Stimulated activated CD4-positive, alpha-beta T cell treated with anti-CD3 and anti-CD28 coated beads, TNF-alpha, amount 100 ng/mL, for 48 hours (primary cell): ENCODE data around the gene GPHB5.
"Not testable (repeated sequence)": the region's sequence is repeated elsewhere in the genome, so short reads cannot be mapped to it uniquely, and the experiment has no call there.

Experiments
- DNase-seq, 3 donors: peaks; one replicate each; pipeline ENCODE4 v3.0.0-alpha.2; 2020; ENCODE audit warnings: low read depth in 3 of 3

The GPHB5 gene, protein sequence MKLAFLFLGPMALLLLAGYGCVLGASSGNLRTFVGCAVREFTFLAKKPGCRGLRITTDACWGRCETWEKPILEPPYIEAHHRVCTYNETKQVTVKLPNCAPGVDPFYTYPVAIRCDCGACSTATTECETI

DNA sequence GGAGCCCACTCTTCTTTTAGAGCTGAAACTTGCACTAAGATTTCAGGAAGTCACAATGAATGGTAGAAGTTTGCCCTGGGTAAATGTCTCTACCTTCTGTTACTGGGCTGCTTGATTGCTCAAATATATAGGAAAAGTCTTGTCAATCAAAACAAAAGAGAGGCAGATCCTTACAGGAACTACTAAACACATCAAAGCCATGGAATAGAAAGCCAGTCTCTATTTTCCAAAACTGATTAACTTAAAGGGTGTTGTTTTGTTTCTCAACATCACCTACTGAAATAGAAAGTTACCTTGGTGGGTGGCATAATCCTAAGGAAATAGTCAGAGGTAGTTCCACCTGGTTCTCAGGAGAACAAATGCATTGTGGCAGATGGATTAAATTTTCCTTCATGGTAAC lies at the start of gene GPHB5:
GPHB5 (minus strand) TSS at position 101 of the 400 bp plus-strand sequence. CDS start 1,086 bp downstream, outside the sequence.
- no peak for DNase-seq

DNA sequence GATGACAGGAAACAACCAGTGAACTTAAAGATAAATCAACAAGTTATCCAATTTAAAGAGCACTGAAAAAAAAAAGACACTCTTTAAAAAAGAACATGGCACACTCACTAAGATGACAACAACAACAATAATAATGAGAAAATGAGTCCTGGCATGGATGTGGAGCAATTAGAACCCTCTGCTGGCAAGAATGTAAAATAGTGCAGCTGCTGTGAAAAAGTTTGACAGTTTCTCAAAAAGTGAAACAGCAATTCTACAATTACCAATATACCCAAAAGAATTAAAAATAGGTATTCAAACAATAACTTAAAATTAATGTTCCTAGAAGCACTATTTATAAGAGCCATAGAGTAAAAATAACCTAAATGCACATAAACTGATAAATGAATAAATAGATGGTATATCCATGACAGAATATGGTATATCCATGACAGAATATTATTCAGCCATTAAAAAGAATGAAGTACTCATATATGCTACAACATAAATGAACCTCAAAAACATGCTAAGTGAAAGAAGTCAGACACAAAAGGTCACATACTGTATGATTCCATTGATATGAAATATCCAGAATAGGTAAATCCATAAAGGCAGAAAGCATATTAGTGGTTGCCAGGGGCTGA lies 49.1 kb upstream of the GPHB5 start:
- DNase-seq: no peak

DNA sequence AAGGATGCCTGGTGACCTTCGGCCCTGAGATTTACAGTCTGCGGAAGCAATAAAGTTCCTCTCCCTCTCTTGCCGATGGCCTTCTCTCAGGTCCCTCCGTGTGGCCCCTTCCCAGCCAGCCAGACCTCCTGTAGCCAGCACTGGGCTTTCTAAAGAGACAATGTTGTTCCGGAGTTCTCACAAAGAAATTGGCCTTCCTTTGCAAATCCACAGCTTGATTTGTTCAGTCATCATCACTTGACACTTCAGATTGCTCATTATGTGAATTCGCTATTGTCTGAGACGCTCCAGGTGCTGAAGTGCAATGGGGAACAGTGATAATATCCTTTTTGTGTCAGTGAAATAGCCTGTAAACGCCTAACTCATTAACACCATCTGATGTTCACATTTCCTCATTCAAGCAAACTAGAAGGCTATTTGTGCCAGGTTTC lies 43.7 kb upstream of the GPHB5 start:
- no peak for DNase-seq

DNA sequence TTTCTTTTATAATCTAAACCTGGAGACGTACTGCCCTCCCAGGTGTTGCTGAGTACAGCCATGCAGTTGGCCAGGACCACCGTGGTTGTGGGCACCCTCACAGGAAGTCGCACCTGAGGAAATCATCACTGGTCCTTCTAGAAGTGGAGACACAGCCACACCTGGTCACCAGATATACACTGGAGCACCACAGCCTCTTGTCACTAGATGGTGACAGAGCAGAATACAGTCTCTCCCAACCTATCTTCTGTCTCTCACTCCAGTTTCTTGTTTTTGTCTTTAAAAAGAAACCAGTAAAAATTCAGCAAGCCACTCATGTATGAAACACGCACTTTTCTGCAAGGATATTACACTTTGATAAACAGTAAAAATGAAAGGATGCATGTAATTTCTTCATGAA lies 43.1 kb upstream of the GPHB5 start:
- DNase-seq: no peak

DNA sequence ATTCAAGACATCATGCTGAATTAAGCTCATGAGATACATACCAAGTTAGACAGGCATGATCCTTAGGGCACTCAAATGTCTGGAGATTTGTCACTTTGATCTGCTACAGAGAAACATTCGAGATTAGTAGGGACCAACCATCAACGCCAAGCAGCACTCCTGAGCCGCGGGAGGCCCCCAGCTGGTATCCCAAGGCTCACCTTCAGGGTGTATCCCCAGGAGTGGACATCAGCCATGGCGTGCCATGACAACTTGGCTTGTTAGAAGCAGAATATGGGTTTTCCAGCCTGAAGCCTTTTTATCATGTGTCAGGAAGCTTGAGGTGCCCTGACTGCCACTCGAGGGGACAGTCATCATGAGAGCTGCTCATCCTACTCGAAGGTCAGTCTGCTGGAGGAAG lies 39.1 kb upstream of the GPHB5 start:
- no peak for DNase-seq

DNA sequence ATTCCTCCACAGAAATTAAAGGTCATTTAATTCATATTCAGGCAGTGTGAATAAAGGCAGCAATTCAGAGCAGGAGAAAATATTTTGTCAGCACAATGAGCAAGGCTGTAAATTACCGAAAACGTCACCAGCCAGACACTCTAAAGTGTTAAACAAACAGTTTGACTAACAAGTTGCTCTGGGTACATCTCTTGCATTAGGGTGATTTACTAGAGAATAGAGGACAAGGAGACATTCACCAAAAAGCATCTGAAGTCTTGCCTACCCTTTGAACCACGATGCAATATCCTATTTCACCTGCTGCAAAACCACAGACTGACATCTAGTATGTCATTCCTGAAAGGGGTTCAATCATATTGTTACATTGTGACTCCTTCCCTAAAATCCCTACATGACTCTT lies 27.1 kb upstream of the GPHB5 start:
- DNase-seq: no peak

DNA sequence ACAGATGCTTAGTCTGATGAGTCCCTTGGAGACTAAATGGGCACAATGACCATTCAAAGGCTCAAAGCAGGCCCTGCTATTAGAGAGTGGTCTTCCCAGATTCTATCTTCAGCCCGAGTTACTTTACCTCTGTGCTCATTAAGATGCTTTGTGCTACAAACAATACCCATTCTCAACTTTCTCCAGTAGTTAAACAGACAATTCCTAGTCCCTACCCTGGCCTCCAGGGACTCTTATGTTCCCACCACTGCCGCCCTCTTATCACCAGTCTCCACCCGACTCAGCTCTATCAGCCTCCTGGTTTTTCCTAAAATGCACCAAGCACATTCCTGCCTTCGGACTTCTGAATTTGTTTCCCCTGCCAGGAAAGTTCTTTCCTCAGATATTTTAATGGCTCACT lies 25.6 kb upstream of the GPHB5 start:
- DNase-seq: no peak

DNA sequence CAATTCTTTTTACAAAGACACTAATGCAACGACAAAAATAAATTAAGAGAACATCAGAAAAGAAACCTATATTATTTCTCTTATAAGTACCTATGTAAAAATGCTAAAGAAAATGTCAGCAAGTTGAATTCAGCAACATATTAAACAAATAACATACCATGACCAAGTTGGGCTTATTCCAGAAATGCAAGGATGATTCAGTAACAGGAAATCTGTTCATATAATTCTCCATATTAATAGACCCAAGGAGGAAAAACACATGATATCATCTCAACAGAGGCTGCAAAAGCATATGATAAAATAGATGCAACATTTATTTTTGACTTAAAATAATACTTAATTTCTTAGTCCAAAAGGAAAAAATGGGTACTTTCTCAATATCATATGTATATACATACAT lies 25.1 kb upstream of the GPHB5 start:
- no peak for DNase-seq

DNA sequence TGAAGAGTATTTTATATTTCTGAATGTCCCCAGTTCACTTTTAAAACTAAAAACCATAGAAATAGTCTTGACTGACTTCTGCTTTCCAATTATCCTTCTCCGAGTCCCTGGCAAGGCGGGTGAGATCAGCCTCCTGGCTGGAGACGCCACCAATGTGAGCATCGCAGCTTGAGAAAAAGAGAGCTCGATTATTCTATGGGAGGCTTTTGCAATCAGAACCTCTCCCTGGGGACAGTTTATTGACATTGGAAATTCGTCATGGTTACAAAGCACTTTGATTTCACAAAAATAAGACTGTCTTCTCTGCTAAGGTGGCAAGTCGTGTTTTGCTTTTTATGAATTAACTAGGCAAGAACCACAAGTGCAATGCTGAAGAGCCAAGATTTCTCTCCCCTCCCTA lies 23.6 kb upstream of the GPHB5 start:
- DNase-seq: no peak

DNA sequence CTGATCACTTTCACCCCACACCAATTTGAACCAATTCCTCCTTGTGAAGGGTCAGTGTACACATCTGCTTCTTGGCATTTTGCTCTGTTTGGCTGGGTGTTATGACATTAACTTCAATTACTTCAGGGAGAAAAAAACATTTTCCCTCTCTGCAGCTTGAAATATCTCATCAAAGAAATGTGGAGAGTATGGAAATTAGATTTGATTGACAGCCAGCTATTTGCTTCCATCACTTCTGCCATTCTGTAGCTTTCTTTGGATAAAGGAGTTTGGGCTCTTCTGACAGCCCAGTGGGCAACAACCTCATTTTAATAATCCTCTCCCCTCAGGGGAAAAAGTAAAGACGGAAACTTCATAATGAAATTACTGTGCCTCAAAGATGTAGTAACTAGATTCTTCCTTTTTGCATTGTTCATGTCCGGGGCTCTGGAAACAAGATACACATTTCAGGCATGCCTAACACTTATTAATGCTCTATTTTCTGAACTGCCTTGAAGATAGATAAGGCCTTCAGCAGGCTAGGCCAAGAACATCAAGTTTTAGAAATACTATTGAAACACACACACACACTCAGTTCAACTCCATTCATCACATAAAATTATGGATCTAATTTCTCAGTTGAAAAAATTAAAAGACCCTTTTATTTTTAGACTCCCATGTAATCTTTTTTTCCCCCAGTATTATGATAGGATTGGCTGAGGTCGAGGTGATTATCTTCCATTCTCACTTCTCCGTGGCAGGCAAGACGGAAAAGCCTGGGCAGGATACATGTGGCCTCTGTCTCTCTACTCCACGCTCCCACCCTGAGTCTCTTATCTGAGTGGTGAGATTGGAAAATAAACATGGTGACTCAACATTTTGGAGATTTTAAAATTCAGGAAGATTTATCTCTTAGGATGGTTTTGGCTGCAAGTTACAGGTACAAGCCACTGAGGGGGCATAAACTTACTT lies 10.3 kb upstream of the GPHB5 start:
- DNase-seq: no peak

DNA sequence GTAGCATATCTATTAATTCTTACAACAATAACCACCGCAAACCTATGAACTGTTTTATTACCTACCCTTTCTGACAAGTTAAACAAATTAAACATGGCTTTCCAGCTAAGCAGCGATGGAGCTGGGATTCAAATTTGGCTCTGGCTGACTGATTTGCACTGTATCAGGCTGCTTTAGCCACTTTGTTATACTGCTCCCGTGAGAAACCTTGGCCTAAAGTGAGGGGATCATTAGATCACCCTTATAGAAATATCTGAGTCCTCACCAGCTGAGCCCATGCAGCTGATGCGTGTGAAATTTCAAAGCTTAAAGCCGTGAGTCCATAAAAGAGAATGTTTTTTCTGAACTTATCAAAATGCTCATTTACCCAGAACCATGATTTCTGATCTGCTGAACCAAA lies 8.1 kb upstream of the GPHB5 start:
- DNase-seq: no peak

DNA sequence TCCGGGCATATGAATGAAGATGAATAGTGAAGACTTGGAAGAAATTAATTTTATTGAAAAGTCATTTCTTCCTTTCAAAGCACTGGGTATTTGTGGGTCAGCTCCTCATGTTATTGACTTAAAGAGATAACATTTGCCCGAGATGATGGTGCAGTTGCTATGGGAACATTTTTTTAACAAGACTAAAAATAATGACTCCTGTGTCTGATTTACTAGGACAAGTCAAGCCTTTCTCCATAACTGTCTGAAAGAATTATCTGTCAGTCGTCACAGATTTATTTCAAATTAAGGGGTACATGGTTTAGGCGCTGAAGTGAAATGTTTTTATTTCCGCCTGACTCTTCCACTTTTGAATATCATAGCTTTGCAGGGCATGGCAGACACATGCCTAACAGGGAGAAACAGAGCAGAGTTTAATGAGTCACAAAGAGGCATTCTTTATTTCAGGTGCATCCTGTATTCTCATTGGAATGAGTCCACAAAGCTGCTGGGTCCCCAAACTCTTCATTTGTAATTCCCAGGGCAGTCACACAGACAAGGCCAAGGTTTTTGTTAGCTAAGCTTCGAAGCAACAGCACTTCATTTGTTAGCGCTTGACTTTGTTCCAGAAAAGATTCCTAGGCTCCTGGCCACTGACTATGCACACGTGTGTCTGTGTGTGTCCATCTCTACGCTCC lies 4.3 kb upstream of the GPHB5 start:
- no peak for DNase-seq

DNA sequence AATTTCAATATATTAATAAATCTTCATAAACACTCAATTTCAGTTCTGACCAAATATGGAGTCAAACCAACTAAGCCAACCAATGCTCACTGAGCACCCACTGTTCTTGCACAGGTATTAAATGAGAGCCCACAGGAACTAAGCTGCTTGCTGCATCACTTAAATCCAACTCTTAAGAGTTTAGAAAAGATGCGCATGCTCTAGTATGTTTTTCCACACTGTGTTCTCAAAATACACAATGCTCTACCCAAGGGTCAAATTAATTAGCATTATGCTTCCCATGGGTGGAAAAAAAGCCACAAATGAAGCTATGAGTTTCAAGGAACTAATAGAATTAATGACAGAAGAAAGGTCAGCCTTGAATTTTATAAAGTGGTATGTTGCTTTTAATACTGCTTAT lies 3.7 kb upstream of the GPHB5 start:
- no peak for DNase-seq

DNA sequence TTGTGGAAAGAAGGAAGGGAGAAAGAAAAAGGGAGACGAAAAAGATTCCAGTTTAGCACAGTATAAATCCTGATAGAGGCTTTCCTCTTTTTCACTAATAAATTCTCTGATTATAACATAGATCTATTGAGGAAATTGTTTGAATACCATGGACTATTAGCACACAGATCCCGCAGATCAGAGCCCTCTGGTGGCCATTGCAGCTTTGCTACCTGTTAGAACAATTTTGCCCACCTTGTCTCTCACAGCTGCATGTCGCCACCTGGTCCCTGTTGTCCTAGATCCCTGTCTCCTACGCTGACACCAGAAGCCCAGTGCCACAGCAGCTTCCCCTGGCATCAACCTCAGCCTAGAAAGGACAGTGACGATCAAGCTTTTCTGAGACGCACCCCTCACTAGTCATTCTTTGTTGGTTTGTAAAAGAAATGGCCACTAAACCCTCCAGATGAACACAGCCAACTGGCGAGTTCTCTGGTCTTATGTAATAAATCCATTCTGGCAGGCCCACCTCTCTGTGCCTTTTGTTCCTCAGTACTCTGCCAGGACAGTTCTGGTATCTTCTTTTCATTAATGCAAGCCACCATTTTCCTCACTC lies 9.9 kb downstream of the GPHB5 start:
- no peak for DNase-seq

DNA sequence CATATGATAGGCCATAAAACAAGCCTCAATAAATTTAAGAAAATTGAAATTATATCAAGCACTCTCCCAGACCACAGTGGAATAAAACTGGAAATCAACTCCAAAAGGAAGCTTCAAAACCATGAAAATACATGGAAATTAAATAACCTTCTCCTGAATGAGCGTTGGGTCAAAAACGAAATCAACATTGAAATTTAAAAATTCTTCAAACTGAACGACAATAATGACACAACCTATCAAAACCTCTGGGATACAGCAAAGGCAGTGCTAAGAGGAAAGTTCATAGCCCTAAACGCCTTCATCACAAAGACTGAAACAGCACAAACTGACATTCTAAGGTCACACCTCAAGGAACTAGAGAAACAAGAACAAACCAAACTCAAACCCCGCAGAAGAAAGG lies 14.3 kb downstream of the GPHB5 start:
- DNase-seq: not testable (repeated sequence)

DNA sequence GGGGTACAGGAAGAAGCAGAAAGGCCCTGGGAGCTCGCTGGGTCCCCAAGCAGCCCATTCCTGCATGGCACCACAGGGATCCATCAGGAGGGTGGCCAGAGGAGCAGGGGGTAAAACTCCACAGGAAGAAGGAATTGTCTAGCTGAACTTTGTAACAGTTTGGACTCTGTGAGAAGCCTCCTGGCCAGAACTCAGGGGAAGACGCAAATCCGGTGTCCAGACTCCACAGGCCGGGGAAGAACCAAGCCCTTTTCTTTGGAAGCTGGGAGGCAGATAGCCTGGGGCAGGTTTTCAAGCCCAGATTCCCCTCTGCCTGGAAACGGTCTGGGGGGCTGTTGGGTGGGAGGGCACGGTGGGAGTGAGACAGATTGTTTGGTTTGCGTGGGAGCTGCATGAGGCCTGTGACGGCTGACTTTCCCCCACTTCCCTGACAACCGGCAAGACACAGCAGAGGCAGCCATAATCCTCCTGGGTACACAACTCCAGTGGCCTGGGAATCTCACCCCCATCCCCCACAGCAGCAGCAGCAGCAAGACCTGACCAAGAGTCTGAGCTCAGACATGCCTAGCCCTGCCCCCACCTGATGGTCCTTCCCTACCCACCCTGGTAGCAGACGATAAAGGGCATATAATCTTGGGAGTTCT lies 16.7 kb downstream of the GPHB5 start:
- DNase-seq: no peak

DNA sequence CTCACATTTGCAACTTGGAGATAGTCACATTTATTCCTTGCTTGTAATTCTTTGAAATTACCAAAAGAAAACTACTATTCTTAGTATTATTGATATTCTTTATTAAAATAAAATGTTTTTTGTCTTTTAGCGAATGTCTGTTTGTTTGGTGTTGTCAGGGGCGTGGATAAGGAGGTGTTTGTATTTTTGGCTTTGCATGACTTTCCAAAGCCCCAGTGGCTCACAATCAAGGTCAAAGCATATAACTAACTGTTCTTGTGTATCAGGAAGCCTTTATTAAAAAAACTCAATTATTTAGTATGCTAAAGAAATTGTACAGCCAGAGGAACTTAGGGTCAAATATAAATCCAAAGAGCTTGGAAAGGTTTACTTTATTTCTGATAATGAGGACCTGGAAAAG lies 17.9 kb downstream of the GPHB5 start:
- DNase-seq: no peak

DNA sequence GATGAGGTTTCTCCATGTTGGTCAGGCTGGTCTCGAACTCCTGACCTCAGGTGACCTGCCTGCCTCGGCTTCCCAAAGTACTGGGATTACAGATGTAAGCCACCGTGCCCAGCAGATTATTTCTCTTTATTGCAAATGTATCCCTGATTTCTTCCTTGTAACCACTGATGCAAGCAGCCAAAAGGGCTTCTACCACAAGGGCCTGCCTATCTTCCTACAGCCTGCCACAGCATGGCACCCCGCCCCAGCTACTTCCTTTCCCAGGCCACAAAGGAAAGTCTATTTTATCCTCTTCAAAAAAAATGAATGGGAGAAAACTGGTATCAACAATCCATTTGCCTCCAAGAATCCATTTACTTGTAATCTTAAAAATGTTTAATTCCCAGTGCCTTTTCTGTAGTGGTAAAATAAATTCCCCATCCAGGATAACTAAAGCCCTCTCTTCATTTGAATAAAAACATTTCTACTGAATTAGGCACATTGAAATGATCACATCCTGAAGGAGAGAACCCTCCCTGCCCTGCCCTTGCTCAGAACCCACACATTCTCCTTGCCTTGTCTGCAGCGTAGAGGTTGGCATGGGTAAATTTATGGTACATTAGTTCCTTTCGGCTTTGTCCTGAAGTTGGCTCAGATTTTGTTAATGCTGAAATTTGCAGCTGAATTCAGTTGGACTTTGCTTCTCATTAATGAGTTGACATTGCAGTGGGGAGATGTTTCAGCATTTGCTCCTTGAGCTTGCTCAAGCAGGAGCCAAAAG lies 19.2 kb downstream of the GPHB5 start:
- DNase-seq: no peak

DNA sequence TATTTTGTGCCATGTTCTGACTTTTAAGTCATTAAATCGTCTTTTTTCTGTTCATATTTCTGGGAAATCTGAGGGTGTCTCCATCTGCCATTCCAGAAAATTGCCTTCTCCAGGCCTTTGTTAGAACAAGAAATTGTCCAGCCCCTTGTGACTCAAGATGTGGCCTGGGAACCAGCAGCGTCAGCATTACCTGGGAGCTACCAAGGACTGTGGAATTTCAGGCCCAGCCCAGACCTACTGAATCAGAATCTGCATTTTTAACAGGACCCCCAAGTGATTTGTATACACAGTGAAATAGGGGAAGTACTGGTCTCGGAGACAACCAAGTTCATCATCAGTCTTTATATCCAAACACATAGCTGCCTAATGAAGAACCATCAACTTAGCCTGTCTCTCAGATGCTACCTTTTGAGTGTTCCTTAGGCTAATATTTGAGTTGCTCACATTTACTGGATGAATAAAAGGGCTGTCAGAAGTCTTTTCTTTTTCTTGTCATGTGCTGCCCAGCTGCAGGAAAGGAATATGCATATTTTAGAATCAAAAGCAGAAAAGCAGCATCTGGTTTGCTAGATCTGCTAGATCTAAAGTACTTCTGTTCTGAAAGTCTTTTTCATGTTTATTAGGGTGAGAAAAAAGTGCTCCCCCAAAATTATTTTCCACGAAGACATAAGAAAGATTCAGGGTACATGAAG lies 21.2 kb downstream of the GPHB5 start:
- no peak for DNase-seq

DNA sequence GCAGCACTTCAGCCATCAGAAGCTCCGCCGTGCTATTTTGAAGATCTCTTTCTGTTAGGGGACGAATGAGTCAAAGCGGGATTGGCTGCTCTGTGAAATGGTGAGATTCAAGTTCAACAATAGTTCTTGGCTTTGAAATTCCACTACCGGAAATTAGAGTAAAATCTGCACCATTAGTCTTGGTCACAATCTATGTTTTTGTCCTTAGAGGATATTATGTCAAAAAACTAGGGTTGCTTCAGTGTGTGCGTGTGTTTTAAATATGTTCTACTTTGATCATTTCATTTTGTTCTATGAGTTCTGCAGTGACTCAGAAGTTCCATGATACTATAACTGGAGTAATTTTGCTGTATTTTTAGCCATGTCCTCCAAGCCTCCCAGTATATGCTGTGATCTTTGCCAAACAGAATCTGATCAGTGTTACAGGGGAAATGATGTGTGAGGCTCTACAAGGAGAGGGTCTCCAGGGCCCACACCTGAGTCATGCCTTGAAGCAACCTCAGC lies 22.6 kb downstream of the GPHB5 start:
- no peak for DNase-seq
